Kidney tubule cell (primary cell): Measurements from ENCODE around the gene ITGA1.
"Not testable (repeated sequence)": the region's sequence is repeated elsewhere in the genome, so short reads cannot be mapped to it uniquely, and the experiment has no call there.

ENCODE experiments used
- DNase-seq: peaks from one replicate; pipeline ENCODE4 v3.0.0-alpha.2; 2018; ENCODE audit warnings: low spot score

ITGA1 gene

GRCh38 chr5:52801329-52801728 is 13.6 kb downstream of the ITGA1 start:
- DNase-seq = peak; percentile 59

GRCh38 chr5:52802272-52802973 is 14.7 kb downstream of the ITGA1 start:
- no peak for DNase-seq

DNA sequence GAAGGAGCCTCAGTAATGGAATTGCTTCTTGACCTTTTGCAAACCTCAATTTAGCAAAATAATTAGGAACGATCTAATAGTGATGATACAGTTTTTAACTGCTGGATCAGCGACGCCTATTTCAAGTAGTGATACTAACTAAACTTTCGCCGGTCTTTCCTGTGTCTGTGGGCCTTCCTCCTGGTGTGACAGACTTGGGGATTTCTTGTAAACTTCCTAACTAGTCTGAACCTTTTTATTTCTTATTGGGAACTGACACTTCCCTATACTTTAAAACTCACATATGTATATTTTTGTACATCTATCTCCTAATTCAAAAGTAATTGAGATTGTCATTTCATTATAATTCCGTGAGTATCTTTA is 15.2 kb downstream of the ITGA1 start:
- DNase-seq = no peak

- DNase-seq = no peak
These were observed 16.7 kb downstream of the ITGA1 start for GRCh38 chr5:52804387-52804791.

DNA sequence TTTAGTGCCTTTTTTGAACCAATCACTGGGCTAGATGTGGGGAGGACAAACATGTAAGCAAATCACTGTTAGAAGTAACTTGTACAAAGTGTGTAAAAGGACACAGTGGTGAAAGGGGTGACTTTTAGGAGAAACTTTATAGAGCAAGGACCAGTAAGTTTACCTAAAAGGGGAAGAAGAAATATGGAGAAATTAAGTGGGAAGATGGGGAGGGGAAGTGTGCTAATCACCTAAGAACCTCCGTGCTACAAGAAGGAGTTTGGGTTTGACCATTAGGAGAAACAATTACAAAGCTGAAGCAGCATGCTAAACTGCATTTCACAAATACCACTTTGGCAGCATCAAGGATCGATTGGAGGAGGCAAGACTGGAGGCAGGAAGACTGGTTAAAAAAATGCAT is 17.3 kb downstream of the ITGA1 start:
- no peak for DNase-seq

GRCh38 chr5:52805615-52806014 is 17.9 kb downstream of the ITGA1 start:
- DNase-seq = no peak

DNA sequence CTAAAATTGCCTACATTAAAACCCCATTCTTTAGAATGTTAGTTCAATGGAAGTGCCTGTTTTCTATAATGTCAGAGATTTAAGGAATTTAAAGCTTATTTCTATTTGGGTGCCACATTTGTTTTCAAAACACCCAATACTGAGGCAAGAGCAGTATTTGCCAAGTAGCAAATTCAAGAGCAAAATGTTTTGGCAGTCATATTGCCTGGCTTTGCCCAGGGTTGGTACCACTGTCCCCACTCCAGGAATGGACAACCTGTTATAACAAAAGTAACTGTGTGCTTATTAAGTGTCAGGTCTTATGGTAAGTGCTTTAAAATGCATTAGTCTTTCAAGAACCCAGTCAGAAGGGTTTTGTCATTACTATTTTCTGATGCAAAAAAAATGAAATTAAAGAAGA is 19.3 kb downstream of the ITGA1 start:
- no peak for DNase-seq

DNA sequence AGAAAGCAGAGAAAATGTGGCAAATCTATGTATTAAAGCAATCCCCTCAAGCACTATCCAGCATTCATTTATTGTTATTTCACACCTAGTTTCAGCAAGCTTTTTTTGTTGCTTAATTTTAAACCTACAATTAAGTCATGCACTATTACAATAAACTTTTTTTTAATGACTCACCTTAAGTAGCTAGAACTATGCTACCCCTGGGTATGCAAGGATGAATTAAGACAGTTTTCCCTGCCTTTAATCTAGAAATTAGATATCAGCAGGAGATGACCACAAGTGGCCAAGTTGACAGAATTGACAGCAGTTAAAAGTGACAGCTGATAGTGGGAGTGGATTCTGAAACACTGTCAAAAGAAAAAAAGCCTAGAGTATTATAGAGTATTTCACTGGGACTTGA is 20.0 kb downstream of the ITGA1 start:
- DNase-seq = no peak

GRCh38 chr5:52808316-52808901 is 20.7 kb downstream of the ITGA1 start:
- DNase-seq = no peak

GRCh38 chr5:52809884-52810283 is 22.2 kb downstream of the ITGA1 start:
- DNase-seq = peak; percentile 76

DNA sequence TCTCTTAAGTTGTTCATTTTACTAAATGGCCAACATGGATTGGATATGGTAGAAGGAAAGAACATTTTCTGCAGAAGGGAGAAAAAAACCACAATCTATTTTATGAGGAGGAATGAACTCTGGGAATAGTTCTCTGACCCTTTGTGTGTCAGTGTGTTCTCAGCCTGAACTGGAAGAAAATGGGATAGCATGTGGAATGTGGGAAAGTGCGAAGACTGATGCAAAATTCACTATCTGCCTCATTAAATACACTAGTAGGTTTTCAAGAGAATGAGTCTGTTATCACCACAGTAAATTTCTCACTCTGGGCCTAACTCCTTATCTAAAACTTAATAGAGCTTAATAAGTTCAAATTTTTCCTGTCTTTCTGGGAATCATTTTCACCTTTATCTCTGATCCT is 22.7 kb downstream of the ITGA1 start:
- DNase-seq = no peak

- DNase-seq = peak; percentile 79
These were observed 23.5 kb downstream of the ITGA1 start for GRCh38 chr5:52811067-52811749.

- no peak for DNase-seq
These were observed 26.8 kb downstream of the ITGA1 start for GRCh38 chr5:52814352-52815148.

DNA sequence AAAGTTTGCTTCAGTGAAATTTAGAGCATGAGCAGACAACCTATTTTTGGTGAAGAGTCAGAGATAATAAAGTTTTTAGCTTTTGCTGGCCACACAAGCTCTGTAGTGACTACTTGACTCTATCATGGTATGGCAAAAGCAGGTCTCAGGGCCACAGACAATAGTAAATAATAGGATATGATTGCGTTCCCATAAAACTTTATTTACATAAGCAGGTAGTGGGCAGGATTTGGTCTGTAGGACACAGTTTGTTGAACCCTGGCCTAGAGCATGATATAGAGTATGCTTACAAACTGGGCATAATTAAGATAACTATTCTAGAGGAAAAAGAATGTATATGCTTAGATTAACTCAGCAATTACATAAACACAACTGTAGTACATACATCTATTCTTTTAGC is 30.1 kb downstream of the ITGA1 start:
- no peak for DNase-seq

DNA sequence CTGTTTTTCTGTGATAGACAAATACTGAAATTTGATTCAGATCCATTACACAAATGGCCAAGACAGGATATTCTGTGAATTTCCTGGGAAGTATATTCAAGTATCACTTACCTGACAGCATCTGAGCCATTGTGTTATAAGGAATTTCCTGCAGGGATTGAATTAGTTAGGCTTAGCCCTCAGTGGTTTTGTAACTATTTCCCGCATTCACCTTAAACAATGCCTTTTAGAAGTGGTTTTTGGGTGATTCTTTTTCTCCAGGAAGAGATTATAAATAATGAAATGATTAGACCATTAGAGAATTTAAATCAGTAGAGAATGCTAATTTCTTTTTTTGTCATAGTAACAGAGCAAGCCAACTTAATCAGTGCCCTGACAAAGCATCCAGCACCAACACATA is 30.6 kb downstream of the ITGA1 start:
- DNase-seq = no peak

GRCh38 chr5:52818807-52819206 is 31.1 kb downstream of the ITGA1 start:
- not testable (repeated sequence) for DNase-seq

DNA sequence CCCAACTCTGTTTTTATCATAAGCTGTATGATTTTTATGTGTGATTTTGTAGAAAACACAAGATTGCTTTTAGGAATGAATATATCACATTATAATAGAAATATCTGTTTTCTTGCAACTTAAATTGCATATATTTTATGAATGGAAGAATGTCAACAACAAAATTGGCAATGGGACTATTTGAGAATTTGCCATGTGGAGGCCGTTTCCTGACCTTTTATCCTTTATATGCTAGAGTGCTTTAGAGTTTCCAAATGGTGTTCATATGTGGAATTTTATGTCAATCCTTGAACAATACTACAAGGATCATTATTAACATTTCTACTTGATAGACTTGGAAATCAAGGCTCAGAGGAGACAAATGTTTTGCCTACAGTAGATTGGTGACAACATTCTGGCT is 34.2 kb downstream of the ITGA1 start:
- no peak for DNase-seq

DNA sequence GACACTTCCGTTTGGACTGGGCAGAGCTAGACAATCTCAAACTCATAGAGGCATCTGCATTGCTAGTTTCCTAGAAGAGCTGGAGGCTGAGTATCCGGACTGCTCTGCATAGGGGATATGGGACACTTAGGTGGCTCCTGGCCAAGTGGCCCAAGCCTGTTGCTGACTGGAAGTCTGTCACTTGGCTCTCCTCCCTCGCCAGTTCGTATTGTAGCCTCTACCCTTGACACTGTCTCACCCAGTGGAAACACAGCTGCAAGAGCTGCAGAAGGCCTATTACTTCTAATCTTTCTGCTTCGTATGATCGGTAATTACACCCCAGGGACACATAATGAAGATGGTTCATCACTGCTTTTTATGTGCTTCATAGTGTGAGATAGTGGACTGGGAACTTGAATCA is 34.7 kb downstream of the ITGA1 start:
- DNase-seq = no peak

DNA sequence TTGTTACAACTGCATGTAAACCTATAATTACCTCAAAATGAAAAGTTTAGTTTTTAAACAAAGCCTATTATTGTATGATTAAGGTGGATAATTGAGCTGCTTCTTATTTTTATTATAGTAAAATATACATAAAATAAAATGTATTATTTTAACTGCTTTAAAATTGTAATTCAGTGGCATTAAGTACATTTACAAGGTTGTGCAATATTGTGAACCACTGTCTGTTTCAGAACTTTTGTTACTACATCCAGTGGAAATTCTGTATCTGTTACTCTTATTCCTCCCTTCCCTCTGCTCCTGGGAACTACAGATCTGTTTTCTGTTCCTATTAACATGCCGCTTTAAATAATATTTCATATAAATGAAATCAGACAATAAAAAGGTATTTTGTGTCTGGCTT is 37.1 kb downstream of the ITGA1 start:
- no peak for DNase-seq

GRCh38 chr5:52825826-52826225 is 38.1 kb downstream of the ITGA1 start:
- no peak for DNase-seq

DNA sequence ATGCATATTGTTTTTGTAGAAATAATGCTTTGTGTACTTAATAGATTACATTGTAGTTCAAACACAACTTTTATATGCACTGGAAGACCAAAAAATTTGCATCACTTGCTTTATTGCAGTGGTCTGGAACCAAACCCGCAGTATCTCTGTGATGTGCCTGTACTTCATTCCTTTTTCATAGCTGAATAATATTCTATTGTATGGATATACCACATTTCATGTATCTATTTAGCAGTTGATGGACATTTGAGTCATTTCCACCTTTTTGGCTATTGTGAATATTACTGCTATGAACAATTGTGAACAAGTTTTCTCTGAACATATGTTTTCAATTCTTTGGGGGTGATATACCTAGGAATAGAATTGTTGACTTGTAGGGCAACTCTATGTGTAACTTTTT is 40.1 kb downstream of the ITGA1 start:
- DNase-seq = no peak

GRCh38 chr5:52829664-52830063 is 41.9 kb downstream of the ITGA1 start:
- DNase-seq = no peak

DNA sequence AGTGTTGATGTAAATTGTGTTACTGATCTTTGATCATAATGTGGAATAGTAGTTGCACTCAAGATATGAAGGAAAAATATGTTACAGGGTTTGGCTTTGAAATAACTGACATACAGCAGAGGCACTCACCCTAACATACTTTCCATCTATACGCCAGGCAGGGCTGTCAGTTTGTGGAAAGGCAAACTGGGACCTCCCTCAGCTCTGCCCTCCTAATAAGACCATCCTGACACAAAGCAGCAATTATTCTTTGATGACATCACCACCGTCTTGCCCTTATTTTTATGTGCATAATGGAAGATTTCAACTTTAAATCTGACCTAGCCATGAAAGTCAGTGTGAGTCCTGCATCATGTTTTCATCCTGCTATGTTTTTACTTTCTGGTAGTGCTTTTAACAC is 42.9 kb downstream of the ITGA1 start:
- DNase-seq = no peak
